ENCODE data around the gene DIS3L2.
"Not testable (repeated sequence)": the region's sequence is repeated elsewhere in the genome, so short reads cannot be mapped to it uniquely, and the experiment has no call there.

The DIS3L2 gene

DNA sequence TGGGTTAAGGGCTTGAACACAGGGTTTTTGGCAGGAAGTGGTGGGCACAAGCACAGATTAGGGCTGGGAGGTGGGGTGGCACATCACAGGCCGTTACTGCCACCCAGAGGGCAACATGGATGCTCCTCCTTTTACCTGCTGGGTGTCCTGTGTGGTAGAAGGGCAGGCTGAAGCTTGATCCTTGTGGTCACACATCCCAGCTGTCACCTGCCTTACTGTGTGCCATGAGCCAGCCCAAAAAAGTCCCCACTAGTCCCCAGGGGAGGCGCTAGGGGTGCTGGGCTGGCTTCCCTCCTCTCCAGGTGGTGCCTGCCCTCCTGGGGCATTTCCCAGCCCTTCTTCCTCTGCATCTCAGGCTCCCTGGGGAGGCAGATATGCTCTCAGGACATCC, 366.5 kb downstream of the DIS3L2 start:
- DNase-seq: no peak

DNA sequence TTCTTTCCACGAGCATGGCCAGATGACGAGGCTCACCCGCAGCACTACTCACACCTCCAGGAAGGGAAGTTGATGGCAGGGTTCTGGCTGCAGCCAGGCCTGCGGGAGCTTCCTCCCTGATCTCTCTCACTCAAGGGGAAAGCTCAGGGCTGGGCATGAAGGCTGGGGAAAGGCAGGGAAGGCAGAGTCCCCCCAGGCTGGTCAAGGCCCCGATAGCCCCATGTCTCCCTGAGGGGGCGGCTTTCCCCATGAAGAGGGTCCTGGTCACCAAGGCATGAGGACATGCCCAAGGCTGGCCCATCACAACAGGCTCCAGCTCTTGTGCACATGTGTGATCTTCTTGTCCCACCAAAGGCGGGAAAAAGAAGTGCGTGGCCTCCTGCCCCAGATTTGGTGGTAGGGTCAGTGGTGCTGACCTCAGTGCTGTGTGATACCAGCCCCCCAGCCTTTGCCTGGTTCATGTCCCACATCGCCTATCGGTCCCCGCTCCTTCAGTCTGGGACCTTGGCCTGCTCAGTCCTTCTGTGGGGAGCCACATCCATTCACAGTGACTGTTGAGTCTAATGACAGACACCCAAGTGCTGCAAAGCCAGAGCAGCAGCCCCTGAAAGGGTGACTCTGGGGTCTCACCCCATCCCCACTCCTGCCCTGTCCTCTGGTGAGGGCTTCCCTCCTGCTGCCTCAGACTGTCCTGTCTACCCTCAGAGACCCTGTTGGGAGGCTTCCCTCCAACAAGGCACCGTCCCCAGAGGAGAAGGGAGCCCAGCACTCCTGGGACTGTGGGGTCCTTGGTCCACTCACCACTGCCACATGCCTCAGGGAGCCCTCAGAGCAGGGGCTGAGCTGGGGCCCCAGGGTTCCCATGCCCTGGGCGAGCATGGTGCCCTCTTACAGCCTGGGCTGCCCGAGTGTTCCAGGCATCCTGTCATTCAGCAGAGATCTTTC, 367.3 kb downstream of the DIS3L2 start:
- DNase-seq: no peak

DNA sequence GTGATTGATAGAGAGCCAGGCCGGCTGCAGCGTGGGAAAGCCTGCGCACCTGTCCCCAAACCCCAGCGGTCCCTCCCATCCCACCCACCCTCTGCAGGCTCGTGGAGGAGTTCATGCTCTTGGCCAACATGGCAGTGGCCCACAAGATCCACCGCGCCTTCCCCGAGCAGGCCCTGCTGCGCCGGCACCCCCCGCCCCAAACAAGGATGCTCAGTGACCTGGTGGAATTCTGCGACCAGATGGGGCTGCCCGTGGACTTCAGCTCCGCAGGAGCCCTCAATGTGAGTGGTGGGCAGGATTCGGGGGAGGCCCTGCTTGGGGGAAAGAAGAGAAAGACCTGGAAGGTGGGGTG, 368.2 kb downstream of the DIS3L2 start:
- no peak for DNase-seq

DNA sequence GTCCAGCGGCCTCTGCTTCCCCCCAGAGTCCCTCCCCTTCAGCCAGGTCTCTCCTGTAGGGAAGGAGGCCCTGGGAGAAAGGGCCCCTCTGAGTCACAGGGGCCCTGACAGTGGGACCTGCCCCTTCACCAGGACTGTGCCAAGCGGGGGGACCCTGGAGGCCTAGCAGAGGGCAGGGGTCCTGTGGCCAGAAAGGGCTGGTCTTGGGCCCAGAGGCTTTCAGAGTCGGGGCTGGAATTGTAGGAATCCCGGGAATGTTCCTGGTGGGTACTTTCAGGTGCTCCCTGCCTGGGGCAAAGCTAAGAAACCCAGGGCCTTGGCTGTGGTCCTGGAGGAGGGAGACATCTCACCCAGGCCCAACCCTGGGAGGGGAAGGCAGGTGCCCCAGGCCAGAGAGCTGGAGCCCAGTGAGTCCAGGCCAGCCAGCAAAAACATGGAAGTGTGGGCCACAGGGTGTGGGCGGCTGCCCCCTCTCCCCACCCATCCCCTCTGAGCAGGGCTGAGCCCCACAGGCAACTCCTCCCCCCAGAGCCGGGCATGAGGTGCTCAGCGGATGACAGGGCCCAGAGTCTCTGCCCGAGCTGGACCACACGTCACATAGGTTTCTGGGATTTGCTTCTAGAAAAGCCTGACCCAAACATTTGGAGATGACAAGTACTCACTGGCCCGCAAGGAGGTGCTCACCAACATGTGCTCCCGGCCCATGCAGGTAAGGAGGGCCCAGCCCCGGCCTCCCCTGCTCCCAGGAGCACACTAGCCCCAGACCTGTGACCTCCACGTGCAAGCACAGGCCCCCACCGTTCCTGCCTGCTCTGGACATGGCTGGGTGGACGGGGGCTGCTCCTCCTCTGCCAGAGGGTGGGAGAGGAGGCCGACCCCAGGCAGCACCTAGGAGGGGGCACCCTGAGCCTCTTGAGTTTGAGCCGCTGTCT, 368.8 kb downstream of the DIS3L2 start:
- no peak for DNase-seq

DNA sequence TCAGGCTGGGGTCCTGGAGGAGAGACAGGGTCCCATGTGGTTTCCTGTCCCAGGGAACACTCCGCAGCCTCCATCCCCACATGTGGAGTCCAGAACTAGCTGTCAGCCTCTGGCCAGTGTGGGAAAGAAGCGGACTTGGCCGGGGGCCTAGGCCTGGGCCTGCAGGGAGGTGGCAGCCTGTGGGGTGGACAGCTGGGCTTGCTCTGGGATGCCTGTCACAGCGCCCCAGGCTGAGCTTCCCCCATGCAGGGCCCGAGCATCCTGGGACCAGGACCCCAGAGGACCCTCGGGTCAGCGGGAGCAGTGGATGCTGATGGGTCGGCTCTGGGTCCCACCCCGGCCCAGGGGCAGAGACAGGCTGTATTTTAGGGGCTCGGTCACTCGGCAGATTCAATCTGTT, 369.5 kb downstream of the DIS3L2 start:
- DNase-seq: not testable (repeated sequence)

DNA sequence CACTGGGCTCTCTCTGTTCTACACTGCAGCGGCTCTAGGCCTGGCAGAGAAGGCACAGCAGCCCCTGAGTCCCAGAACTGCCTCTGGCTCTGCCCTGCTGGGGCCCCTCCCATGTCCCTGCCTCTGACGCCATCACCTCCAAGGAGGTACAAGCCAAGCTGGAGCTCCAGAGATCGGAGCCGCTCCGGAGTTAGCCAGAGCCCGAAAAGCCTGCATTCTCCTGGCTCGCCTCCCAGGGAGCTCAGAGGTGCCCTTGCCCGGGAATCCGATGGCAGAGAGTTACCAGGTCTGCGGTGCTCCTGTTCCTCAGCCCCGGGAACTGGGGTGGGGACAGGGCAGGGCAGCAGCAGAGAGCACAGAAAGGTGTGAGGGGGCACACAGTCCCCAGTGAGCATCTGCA, 370.1 kb downstream of the DIS3L2 start:
- DNase-seq: not testable (repeated sequence)

DNA sequence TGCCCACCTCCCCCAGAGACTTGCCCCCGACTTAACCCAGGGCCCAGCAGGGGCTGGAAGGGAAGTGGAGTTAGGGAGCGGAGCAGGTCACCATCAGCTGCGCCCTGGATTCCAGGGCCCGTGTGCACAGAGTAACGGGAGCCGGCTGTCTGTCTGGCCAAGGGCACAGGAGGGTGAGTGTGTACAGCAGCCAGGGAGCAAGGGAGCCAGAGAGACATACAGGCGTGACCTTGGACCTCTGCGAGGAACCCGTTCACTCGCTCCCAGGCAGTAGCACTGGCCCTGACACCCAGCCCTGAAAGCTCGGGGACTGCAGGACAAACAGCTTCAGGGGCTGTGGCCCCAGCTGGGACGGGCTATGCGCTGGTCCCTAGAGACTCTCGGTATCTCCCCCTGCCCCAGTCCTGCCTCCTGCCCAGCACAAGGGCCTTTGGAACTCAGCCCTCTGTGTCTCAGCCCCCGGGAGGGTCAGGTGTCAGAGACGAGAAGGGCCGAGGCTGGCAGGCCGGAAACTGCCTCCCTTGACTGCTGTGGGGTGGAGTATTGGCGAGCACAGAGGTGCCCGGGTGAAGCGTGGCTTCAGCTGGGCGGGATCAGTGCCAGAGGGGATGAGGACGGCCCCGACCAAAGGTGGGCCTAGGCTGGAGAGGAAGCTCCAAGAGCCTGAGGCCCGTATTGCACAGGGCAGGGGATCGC, 370.9 kb downstream of the DIS3L2 start:
- DNase-seq: not testable (repeated sequence)

DNA sequence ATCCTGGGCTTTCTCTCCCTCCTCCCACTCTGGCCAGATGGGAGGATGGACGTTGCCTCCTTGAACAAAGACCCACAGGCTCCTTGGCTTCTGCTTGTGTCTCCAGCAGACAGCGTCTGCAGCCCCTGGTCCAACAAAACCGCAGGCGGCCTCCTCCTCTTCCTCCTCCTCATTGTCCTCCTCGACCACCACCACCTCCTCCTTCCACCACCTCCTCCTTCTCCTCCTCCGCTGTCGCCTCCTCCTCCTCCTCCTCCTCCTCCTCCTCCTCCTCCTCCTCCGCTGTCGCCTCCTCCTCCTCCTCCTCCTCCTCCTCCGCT, 371.4 kb downstream of the DIS3L2 start:
- no peak for DNase-seq

DNA sequence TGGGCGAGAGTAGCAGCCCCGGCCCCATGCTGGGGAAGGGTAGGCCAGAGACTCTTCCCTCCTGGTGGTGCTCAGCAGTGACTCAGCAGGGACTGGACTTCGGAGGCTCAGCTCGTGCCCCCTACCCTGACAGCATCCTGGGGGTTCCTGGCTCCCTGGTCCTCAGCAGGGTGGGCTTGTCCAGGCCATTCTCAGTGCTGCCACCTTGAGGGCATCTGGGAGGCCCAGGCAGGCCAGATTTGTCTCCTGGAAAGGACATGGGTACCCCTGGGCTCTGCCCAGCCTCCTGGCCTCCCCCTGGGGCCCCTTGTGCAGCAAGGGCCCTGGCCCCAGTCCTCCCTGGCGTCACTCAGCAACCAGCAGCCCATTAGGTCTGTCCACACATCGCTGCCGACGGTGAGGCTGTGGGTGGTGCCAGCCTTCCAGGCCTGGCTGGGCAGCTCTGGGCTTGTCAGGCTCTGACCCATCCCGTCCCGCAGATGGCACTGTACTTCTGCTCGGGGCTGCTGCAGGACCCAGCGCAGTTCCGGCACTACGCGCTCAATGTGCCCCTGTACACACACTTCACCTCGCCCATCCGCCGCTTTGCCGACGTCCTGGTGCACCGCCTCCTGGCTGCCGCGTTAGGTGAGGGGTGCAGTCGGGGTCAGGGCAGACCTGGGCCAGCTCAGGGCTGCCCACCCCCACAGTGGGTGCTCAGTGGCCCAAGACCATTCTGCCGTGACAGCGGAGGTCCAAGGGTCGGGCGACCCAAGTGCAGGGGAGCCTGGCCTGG, 372.0 kb downstream of the DIS3L2 start:
- no peak for DNase-seq

DNA sequence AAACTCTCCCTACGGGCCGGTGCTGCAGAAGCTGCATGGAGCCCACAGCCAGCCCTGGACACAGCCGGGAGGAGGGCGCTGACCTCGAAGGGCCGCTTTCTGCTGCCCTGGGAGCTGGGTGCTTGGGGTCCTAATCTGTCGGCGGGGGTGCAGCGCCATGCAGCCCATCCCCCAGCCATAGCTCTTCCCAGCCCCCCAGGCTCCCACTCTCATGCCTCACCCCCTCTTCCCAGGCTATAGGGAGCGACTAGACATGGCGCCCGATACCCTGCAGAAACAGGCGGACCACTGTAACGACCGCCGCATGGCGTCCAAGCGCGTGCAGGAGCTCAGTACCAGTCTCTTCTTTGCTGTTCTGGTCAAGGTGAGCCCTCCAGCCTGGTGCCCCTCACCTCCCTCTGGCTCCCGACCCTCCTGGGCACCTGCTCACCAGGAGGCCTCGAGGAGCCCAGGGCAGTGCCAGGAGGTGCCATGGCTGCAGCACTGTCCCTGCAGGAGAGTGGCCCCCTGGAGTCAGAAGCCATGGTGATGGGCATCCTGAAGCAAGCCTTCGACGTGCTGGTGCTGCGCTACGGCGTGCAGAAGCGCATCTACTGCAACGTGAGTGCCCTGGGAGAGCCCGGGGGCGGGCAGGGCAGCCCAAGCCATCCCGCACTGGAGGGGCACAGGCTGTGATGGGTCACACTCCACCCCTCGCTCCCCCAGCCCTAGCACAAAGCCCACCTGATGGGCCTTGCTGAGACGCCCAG, 372.8 kb downstream of the DIS3L2 start:
- not testable (repeated sequence) for DNase-seq

DNA sequence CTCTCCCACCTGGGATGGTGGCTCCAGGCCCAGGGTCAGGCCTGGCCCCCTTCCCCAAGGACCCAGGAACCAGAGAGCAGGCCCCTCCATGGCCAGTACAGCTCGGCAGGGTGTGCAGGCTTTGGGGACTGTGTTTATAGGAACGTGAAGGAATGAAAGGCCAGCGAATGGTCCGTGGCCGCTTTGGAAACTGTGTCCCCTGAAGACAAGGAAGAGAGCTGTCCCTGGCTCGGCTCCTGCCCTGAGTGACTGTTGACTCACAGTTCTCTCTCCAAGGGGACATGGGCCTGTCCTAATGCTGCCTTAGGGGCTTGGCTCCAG, 373.3 kb downstream of the DIS3L2 start:
- not testable (repeated sequence) for DNase-seq

DNA sequence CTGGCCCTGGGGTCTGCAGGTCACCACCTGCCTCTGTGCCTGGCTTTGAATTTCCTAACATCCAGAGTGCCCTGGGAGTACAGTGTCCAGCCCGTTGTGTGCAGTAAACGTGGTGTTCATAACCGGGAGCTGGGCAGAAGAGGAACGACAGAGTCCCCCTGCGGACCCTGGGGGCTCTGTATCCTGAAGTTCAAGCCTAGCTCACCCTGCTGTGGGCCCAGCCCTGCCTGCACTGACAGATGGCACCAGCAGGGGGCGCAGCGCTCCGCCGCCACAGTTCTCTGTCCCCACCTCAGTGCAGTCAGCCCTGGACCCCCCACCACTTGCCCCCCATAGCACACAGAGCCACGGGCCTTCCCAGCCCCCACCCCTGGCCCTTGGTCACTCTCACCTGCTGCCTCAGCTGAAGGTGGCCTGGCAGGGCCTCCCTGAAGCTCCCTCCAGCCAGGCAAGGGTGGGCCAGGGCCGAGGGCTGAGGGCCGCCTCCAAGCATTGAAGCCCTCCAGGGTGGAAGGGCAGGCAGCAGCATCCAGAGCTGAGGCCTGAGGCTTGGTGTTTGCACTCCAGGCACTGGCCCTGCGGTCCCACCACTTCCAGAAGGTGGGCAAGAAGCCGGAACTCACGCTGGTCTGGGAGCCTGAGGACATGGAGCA, 373.8 kb downstream of the DIS3L2 start:
- not testable (repeated sequence) for DNase-seq

DNA sequence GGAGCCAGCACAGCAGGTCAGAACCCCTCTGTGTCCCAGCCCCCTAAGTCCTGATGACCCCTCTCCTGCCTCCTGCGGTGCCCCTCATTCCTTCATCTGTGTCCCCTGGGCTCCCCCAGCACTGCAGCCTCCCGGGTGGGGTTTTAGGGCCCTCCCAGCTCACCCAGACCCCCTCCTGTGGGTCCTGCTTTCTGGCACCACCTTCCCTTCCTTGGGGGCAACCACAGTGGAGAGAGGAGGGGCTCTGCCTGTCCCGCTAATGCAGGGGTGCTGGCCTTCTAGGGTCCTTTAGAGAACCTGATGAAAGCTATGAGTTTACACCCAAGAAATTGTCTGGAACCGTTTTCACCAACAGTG, 374.3 kb downstream of the DIS3L2 start:
- no peak for DNase-seq

DNA sequence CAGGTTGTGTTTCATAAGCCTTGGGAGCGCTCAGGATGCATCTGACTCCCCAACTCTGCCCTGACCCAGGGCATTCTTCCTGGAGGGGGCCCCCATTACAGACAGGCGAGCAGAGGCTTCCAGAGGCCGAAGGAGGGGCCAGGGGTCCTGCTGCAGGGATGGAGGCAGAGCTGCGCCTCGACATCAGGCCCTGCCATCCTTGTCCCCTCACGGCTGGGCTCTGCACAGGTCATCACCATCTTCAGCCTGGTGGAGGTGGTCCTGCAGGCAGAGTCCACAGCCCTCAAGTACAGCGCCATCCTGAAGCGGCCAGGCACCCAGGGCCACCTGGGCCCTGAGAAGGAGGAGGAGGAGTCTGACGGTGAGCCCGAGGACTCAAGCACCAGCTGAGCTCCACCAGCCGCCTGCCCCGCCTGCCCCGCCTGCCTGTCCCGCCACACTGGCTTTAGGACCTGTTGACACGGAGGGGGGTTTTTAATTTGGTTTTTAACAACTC, 374.8 kb downstream of the DIS3L2 start:
- no peak for DNase-seq

DNA sequence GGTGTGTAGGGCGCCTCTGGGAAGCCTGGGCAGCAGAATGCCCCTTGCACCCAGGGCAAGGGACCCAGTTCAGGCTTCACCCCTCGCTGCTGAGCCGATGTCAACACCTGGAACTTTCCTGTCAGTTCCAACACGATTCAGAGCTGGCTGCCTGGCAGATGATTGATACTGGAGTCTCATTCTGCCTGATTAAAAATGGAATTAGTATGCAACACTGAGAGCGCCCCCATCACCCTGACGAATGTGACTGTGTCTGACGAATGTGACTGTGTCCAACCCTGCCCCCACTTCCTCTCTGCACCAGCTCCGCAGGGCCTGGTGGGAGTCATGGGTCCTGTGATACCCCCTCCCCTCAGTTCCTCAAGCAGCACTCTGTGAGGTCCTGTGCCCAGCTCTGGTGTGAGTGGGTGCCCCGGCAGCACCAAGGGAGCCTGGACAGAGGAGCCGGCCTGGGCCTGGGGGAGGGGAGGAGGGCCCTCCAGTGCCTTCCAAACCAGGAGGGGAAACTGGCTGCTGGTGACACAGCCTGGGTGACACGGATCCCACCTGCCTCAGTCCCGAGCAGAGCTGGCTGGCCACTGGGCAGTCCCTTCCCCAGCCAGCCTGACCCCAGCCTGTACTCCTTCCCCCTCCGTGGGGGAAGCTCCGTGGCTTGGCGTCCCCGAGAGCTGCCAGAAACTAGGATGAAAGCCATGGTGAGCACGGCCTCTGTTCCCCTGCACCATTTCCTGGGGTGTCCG, 375.6 kb downstream of the DIS3L2 start:
- no peak for DNase-seq

DNA sequence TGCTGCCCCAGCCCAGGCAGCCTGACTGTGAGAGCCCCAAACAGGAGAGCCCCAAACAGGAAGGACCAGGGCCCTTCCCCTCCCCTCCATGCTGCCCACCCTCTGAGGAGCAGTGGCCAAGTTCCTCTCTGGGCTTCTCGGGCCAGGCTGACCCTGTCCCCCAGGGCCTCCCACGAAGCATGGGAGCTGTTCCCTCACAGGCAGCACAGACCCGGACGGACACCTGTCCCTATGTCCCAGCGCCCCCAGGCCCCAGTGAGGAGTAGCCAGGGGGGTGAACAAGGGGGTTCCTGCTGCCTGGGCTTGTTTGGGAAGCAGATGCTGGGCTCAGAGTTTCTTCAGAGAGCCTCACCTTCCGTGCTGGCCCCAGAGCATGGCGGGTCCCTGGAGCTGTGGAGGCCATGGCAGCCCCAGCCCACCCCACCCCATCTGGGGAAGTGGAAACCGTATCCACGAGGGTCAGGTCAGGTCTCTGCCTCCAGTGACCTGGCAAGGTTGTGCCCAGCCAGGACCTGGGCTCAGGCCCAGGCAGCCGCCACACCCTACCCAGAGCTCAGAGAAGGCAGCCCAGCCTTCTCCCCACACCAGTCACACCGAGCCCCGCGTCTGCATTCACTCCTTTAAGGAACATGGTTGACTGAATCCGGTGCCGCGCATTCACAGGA, 376.7 kb downstream of the DIS3L2 start:
- DNase-seq: not testable (repeated sequence)

DNA sequence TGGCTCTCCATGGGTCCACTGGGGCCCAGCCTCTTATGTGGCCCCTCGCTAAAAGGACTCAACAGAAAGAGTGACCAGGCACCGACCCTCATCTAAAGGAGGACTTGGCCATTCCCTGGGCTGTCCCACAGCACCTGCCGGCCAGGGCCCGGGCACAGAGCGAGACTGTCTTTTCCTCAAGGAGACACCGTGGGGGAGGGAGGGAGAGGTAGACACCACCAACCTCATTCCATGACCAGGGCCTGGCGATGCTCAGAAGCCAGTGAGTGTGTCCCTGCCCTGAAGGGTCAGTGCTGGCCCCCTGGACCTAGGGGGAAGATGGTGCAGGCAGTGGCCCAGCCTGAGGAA, 377.2 kb downstream of the DIS3L2 start:
- DNase-seq: no peak

DNA sequence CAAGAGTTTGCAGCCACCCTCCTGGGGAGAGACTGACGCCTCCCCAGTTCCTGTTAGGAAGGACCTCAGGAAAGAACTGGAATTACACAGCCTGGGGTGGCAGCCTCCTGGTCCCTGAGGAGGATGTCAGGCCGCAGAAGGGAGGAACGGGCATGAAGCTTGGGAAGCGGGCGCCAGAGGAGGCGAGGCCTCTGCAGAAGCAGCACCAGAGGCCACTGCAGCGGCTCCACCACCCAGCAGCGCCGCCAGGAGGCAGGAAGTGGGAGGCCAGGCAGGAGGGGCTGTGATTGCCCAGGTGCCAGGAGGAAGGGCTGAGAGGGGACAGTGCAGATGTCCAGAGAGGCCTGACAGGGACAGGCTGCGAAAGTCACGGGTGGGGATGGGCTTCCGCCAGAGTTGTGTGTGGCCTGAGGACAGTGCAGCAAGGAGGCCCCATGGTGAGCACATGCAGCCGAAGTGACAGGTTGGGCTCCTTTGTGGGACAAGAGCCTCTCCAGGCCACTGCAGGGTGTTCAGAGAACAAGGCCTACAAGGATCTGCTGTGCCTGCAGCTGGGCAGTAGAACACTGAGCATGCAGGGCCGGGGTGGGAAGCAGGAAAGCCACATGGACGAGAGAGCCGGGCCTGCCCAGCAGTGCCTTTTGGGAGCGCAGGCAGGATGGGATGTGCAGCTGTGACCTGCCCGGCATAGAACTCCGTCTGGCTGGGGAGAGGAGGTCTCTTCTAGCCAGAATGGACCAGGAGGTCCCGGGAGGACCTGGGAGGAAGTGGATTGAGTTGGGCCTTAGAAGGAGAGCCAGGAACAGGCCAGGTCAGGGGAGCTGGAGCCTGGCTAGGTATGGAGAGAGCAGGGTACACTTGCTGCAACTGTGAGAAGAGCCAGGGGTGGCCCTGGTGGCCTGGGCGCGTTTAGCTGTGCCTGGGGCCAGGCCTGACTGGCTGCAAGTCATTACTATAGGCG, 377.9 kb downstream of the DIS3L2 start:
- DNase-seq: no peak

Data from stimulated activated CD4-positive, alpha-beta T cell treated with anti-CD3 and anti-CD28 coated beads, Interleukin-2, amount 100 ng/mL, for 48 hours (primary cell).